ENCODE results near the gene CNDP2.
"Not testable (repeated sequence)": the region's sequence is repeated elsewhere in the genome, so short reads cannot be mapped to it uniquely, and the experiment has no call there.

The CNDP2 gene

DNA sequence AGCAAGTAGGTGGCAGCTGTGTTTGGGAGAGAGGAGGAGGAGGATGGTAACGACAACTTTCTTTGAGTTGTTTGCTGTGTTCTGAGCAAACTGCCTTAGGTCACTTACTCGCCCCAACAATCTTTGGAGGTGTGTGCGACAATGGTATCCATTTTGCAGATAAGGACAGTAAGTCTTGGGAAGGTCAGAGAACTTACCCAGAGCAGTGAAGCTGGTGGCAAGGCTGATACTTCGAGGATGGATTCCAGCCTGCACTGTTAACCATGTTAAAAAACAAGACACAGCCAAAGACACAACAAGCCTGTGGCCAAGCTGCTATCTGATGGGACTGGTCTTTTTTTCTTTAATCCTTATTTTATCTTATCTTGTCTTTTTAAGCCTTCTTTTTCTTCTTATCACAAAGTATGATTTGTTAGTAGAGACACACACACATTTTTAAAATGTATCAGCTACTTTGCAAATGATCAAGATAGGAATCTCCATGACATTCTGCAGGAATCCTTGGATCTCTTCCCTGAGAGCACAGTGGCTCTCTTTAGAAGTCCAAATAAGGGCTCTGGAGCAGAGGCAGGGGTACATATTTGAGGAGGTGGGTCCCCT, 66.1 kb downstream of the CNDP2 start:
- Mint-ChIP-seq H3K27me3 (peaks cover 37% of the 10 kb centered on the region), H3K36me3 (no peaks in the 10 kb centered on the region), H3K27ac (no peak overlapping the region), H3K9me3 (peaks cover 8% of the 10 kb centered on the region), H3K4me1 (no peaks in the 10 kb centered on the region), H3K4me3 (no peak overlapping the region)
- no peak for DNase-seq
- CTCF ChIA-PET = interaction anchor here (0.9 kb wide), 1 partner anchor 10 kb away, joined by 3 read pairs; no protein-coding TSS in a partner anchor

DNA sequence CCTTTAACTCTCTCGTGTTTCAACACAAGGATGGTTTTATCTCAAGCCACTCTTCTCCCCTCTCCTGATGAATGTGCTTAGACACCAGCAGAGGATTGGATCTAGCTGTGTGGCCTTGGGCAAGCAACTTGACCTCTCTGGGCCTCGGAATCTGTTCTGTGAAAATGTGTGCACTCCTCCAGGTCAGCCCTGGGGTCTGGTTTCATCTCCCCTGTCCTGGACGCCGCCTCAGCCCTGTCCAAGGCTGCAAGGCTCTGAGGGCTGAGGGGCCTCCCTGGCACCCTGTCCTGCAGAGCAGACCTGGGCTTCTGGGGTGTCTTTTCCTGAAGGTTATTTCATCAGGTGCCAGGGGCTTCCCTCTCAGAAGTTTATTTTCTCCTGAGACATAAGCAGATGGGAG, 66.6 kb downstream of the CNDP2 start:
- no peak overlapping the region for H3K27ac Mint-ChIP-seq
- H3K9me3 Mint-ChIP-seq = peaks cover 10% of the 10 kb centered on the region
- no peaks in the 10 kb centered on the region for H3K36me3 Mint-ChIP-seq
- no peaks in the 10 kb centered on the region for H3K4me1 Mint-ChIP-seq
- peaks cover 41% of the 10 kb centered on the region for H3K27me3 Mint-ChIP-seq
- H3K4me3 Mint-ChIP-seq = no peak overlapping the region
- CTCF ChIA-PET = no interaction called here
- DNase-seq = no peak

GRCh38 chr18:74563999-74564398, 67.8 kb downstream of the CNDP2 start:
- CTCF ChIA-PET = interaction anchor here (1.1 to 1.5 kb wide), 2 partner anchors 12 to 24 kb away, joined by 3 read pairs; no protein-coding TSS in a partner anchor
- H3K27me3 Mint-ChIP-seq = peaks cover 49% of the 10 kb centered on the region
- no peaks in the 10 kb centered on the region for H3K4me1 Mint-ChIP-seq
- DNase-seq = no peak
- H3K4me3 Mint-ChIP-seq = no peak overlapping the region
- no peaks in the 10 kb centered on the region for H3K36me3 Mint-ChIP-seq
- peaks cover 10% of the 10 kb centered on the region for H3K9me3 Mint-ChIP-seq
- no peak overlapping the region for H3K27ac Mint-ChIP-seq

DNA sequence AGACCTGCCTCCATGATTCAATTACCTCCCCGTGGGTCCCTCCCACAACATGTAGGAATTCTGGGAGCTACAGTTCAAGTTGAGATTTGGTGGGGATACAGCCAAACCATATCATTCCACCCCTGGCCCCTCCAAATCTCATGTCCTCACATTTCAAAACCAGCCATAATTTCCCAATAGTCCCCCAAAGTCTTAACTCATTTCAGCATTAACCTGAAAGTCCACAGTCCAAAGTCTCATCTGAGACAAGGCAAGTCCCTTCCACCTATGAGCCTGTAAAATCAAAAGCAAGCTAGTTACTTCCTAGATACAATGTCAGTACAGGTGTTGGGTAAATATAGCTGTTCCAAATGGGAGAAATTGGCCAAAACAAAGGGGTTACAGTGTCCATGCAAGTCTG, 69.0 kb downstream of the CNDP2 start:
- not testable (repeated sequence) for H3K27ac Mint-ChIP-seq, H3K4me1 Mint-ChIP-seq, H3K4me3 Mint-ChIP-seq, H3K36me3 Mint-ChIP-seq, H3K9me3 Mint-ChIP-seq, DNase-seq
- peaks cover 44% of the 10 kb centered on the region for H3K27me3 Mint-ChIP-seq
- CTCF ChIA-PET = interaction anchor here (1.5 kb wide), 1 partner anchor 22 kb away, joined by 3 read pairs; no protein-coding TSS in a partner anchor

GRCh38 chr18:74565993-74566392, 69.8 kb downstream of the CNDP2 start:
- DNase-seq, H3K36me3 Mint-ChIP-seq, CTCF ChIA-PET, H3K4me3 Mint-ChIP-seq, H3K9me3 Mint-ChIP-seq, H3K27ac Mint-ChIP-seq, H3K4me1 Mint-ChIP-seq: not testable (repeated sequence)
- peaks cover 37% of the 10 kb centered on the region for H3K27me3 Mint-ChIP-seq

DNA sequence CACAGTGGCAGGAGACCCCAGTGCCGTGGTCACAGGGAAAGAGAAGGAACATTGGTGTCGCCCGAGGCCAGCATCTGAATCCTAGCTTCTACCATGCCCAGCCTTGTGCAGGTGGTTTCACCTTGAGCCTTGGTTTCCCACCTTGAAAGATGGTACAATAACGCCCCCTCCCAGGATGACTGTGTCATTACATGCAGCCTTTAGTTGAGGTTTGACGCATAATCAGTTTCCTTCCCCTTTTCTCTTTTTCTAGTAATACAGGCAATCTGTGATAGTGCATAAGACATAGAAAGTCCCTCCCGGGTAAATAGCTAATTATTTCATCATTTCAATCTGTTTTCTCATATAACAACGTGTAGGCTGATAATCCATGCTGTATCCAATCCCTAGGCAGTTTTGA, 71.7 kb downstream of the CNDP2 start:
- H3K27me3 Mint-ChIP-seq = peaks cover 32% of the 10 kb centered on the region
- no peaks in the 10 kb centered on the region for H3K36me3 Mint-ChIP-seq
- no peak overlapping the region for H3K4me3 Mint-ChIP-seq
- H3K9me3 Mint-ChIP-seq = peaks cover 10% of the 10 kb centered on the region
- DNase-seq = no peak
- H3K27ac Mint-ChIP-seq = no peak overlapping the region
- CTCF ChIA-PET = interaction anchor here (1.8 kb wide), 1 partner anchor 16 kb away, joined by 5 read pairs; no protein-coding TSS in a partner anchor
- no peaks in the 10 kb centered on the region for H3K4me1 Mint-ChIP-seq

- Mint-ChIP-seq H3K4me3 (no peak overlapping the region), H3K9me3 (peaks cover 10% of the 10 kb centered on the region), H3K27me3 (peaks cover 28% of the 10 kb centered on the region), H3K27ac (no peak overlapping the region), H3K36me3 (no peaks in the 10 kb centered on the region), H3K4me1 (no peaks in the 10 kb centered on the region)
- no peak for DNase-seq
- CTCF ChIA-PET = interaction anchor here (0.7 to 1.1 kb wide), 2 partner anchors 11 to 372 kb away, joined by 3 read pairs; no protein-coding TSS in a partner anchor
These were observed 73.2 kb downstream of the CNDP2 start for GRCh38 chr18:74569401-74569800.

- H3K9me3 Mint-ChIP-seq = peaks cover 10% of the 10 kb centered on the region
- no peak overlapping the region for H3K27ac Mint-ChIP-seq
- CTCF ChIA-PET = interaction anchor here (0.6 to 0.7 kb wide), 3 partner anchors 10 to 417 kb away, joined by 3 read pairs; no protein-coding TSS in a partner anchor
- peaks cover 29% of the 10 kb centered on the region for H3K27me3 Mint-ChIP-seq
- no peaks in the 10 kb centered on the region for H3K36me3 Mint-ChIP-seq
- DNase-seq = no peak
- H3K4me3 Mint-ChIP-seq = no peak overlapping the region
- no peaks in the 10 kb centered on the region for H3K4me1 Mint-ChIP-seq
These were observed 74.1 kb downstream of the CNDP2 start for GRCh38 chr18:74570266-74570665.

- Mint-ChIP-seq H3K36me3 (no peaks in the 10 kb centered on the region), H3K27me3 (peaks cover 26% of the 10 kb centered on the region), H3K4me3 (no peak overlapping the region), H3K27ac (no peak overlapping the region), H3K9me3 (peaks cover 3% of the 10 kb centered on the region), H3K4me1 (no peaks in the 10 kb centered on the region)
- CTCF ChIA-PET = no interaction called here
- no peak for DNase-seq
These were observed 75.9 kb downstream of the CNDP2 start for GRCh38 chr18:74571895-74572680.

DNA sequence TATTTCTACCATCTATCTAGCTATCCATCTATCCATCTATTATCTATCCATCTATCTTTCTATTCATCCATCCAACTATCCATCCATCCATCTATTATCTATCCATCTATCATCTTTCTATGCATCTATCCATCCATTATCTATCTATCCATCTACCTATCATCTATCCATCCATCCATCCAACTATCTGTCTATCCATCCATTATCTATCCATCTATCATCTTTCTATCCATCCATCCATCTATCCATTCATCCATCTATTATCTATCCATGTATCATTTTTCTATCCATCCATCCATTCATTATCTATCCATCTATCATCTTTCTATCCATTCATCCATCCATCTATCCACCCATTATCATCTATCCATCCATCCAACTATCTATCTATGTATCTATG, 76.9 kb downstream of the CNDP2 start:
- H3K4me1 Mint-ChIP-seq = no peaks in the 10 kb centered on the region
- CTCF ChIA-PET = no interaction called here
- no peak overlapping the region for H3K27ac Mint-ChIP-seq
- DNase-seq = no peak
- no peaks in the 10 kb centered on the region for H3K9me3 Mint-ChIP-seq
- H3K27me3 Mint-ChIP-seq = peaks cover 28% of the 10 kb centered on the region
- H3K4me3 Mint-ChIP-seq = no peak overlapping the region
- H3K36me3 Mint-ChIP-seq = no peaks in the 10 kb centered on the region
